ENCODE measurements around the gene NEK9.
A peak's percentile ranks its signal among the peaks of the same experiment; 100 is the strongest.
"Not testable (repeated sequence)": the region's sequence is repeated elsewhere in the genome, so short reads cannot be mapped to it uniquely, and the experiment has no call there.

Gene NEK9

GRCh38 chr14:75098682-75099081 is 28.2 kb downstream of the NEK9 start:
- no peak for DNase-seq

GRCh38 chr14:75098212-75098611 is 28.6 kb downstream of the NEK9 start:
- DNase-seq, result no peak

- no peak for DNase-seq
Measured at GRCh38 chr14:75096959-75097358, 29.9 kb downstream of the NEK9 start.

- DNase-seq, result no peak
Measured at GRCh38 chr14:75095690-75096089, 31.2 kb downstream of the NEK9 start.

- DNase-seq, result no peak
Measured at GRCh38 chr14:75094896-75095295, 32.0 kb downstream of the NEK9 start.

- no peak for DNase-seq
Measured at GRCh38 chr14:75092698-75093097, 34.1 kb downstream of the NEK9 start.

GRCh38 chr14:75091251-75091650 is 35.6 kb downstream of the NEK9 start:
- no peak for DNase-seq

GRCh38 chr14:75090353-75090752 is 36.5 kb downstream of the NEK9 start:
- no peak for DNase-seq

GRCh38 chr14:75088566-75089373 is 38.1 kb downstream of the NEK9 start:
- DNase-seq, result peak; percentile 25

- DNase-seq, result no peak
Measured at GRCh38 chr14:75088153-75088552, 38.7 kb downstream of the NEK9 start.

GRCh38 chr14:75084513-75084912 is 42.3 kb downstream of the NEK9 start:
- DNase-seq, result no peak

- no peak for DNase-seq
Measured at GRCh38 chr14:75083271-75083670, 43.6 kb downstream of the NEK9 start.

- DNase-seq, result no peak
Measured at GRCh38 chr14:75081660-75082229, 45.1 kb downstream of the NEK9 start.

GRCh38 chr14:75079521-75079920 is 47.3 kb downstream of the NEK9 start:
- no peak for DNase-seq

- no peak for DNase-seq
Measured at GRCh38 chr14:75077794-75078193, 49.1 kb downstream of the NEK9 start.

GRCh38 chr14:75070383-75070782 is 56.5 kb downstream of the NEK9 start:
- no peak for DNase-seq

GRCh38 chr14:75069811-75070145 is 57.1 kb downstream of the NEK9 start:
- DNase-seq, result no peak

GRCh38 chr14:75069121-75069810 is 57.6 kb downstream of the NEK9 start, which contains the start of gene ZC2HC1C:
ZC2HC1C (plus strand) TSS chr14:75069641; CDS start chr14:75070574, 933 bp downstream.
- DNase-seq, result peak; percentile 82

GRCh38 chr14:75068294-75069120 is 58.3 kb downstream of the NEK9 start:
- no peak for DNase-seq

- not testable (repeated sequence) for DNase-seq
Measured at GRCh38 chr14:75067765-75068164, 59.1 kb downstream of the NEK9 start.

- no peak for DNase-seq
Measured at GRCh38 chr14:75067212-75067611, 59.6 kb downstream of the NEK9 start.

GRCh38 chr14:75066691-75067090 is 60.2 kb downstream of the NEK9 start:
- no peak for DNase-seq

- no peak for DNase-seq
Measured at GRCh38 chr14:75064205-75064567, 62.7 kb downstream of the NEK9 start.
